Adipose tissue (tissue), 3 donors: ENCODE results near the gene ST3GAL4. TPM values are rescaled to one million over a fixed set of nuclear protein-coding genes. Genes with fewer than 3 reads are reported as not detected.
"Not testable (repeated sequence)": the region's sequence is repeated elsewhere in the genome, so short reads cannot be mapped to it uniquely, and the experiment has no call there.

Source experiments
- H3K27ac ChIP-seq: one replicate; pipeline ENCODE4 v1.5.1; 2013; ENCODE audit warnings: low read depth, low read length
- WGBS, 3 donors: extraction: QIAGEN DNeasy Blood & Tissue Kit; methylation state at CpG; one replicate each; pipeline ENCODE4 v1.1.7; 2013; 5-methylcytosine and 5-hydroxymethylcytosine counted together
- polyA plus RNA-seq, 3 donors: library from polyadenylated mRNA; stranded (reverse); fragments of 200-250 nt; gene quantifications; one replicate each; pipeline ENCODE4 v1.2.3, GENCODE V29; 2013
- donor health status: healthy with polysubstance abuse.
- donor health status: Bipolar disorder and iron deficiency.
- donor health status: healthy.

ST3GAL4 gene
- polyA plus RNA-seq, 3 donors = 7.5 to 42.1 (median 20.8) TPM

GRCh38 chr11:126394634-126395072 is 39.2 kb downstream of the ST3GAL4 start:
- 62 to 73% (median 67%) methylated on average over 5 to 7 of the region's 7 CpGs for WGBS, 3 donors
- not testable (repeated sequence) for H3K27ac ChIP-seq

- WGBS, 3 donors = 60 to 86% (median 74%) methylated on average over 8 to 9 of the region's 13 CpGs
- not testable (repeated sequence) for H3K27ac ChIP-seq
These were observed 40.3 kb downstream of the ST3GAL4 start for GRCh38 chr11:126395784-126396183.

- H3K27ac ChIP-seq = not testable (repeated sequence)
- WGBS, 3 donors = 77 to 88% (median 77%) methylated on average over 14 to 15 of the region's 15 CpGs
These were observed 40.8 kb downstream of the ST3GAL4 start for GRCh38 chr11:126396266-126396665.

GRCh38 chr11:126396965-126397364 is 41.5 kb downstream of the ST3GAL4 start:
- H3K27ac ChIP-seq = no peak overlapping the region
- 84 to 95% (median 92%) methylated on average over 4 of the region's 4 CpGs for WGBS, 3 donors

- whole genome bisulfite sequencing, 3 donors = 90 to 95% (median 91%) methylated on average over 4 of the region's 4 CpGs
These were observed 42.8 kb downstream of the ST3GAL4 start for GRCh38 chr11:126398296-126398695.

GRCh38 chr11:126398721-126399120 is 43.2 kb downstream of the ST3GAL4 start:
- 75 to 100% (median 86%) methylated on average over 1 of the region's 1 CpG for WGBS, 3 donors
- H3K27ac ChIP-seq = no peak overlapping the region

More at GRCh38 chr11:126398296-126398695, 42.8 kb downstream of the ST3GAL4 start:
- H3K27ac ChIP-seq = no peak overlapping the region

GRCh38 chr11:126400019-126400418 is 44.5 kb downstream of the ST3GAL4 start:
- H3K27ac ChIP-seq = no peak overlapping the region

- H3K27ac ChIP-seq = no peak overlapping the region
- 68 to 94% (median 82%) methylated on average over 6 of the region's 6 CpGs for WGBS, 3 donors
These were observed 45.0 kb downstream of the ST3GAL4 start for GRCh38 chr11:126400479-126400878.

GRCh38 chr11:126403022-126403581 is 47.6 kb downstream of the ST3GAL4 start:
- WGBS, 3 donors = 87 to 88% (median 88%) methylated on average over 15 of the region's 15 CpGs
- no peak overlapping the region for H3K27ac ChIP-seq

GRCh38 chr11:126403658-126404057 is 48.2 kb downstream of the ST3GAL4 start:
- 91 to 93% (median 91%) methylated on average over 8 of the region's 8 CpGs for WGBS, 3 donors
- no peak overlapping the region for H3K27ac ChIP-seq

- no peak overlapping the region for H3K27ac ChIP-seq
- WGBS, 3 donors = 89 to 93% (median 91%) methylated on average over 5 of the region's 5 CpGs
These were observed 48.9 kb downstream of the ST3GAL4 start for GRCh38 chr11:126404367-126404766.

- no peak overlapping the region for H3K27ac ChIP-seq
- WGBS, 3 donors = 89 to 92% (median 89%) methylated on average over 3 of the region's 3 CpGs
These were observed 49.9 kb downstream of the ST3GAL4 start for GRCh38 chr11:126405374-126405773.

GRCh38 chr11:126405906-126406305 is 50.4 kb downstream of the ST3GAL4 start:
- H3K27ac ChIP-seq = no peak overlapping the region
- WGBS, 3 donors = 82 to 89% (median 83%) methylated on average over 7 of the region's 7 CpGs

GRCh38 chr11:126406368-126406767 is 50.9 kb downstream of the ST3GAL4 start:
- 91 to 95% (median 95%) methylated on average over 8 of the region's 8 CpGs for WGBS, 3 donors
- H3K27ac ChIP-seq = no peak overlapping the region

GRCh38 chr11:126407101-126407521 is 51.6 kb downstream of the ST3GAL4 start:
- no peak overlapping the region for H3K27ac ChIP-seq
- WGBS, 3 donors = 68 to 93% (median 75%) methylated on average over 12 of the region's 12 CpGs

GRCh38 chr11:126407682-126408288 is 52.3 kb downstream of the ST3GAL4 start:
- no peak overlapping the region for H3K27ac ChIP-seq

GRCh38 chr11:126408496-126408895 is 53.0 kb downstream of the ST3GAL4 start:
- WGBS, 3 donors = 85 to 92% (median 86%) methylated on average over 12 of the region's 12 CpGs
- no peak overlapping the region for H3K27ac ChIP-seq

More at GRCh38 chr11:126407682-126408288, 52.3 kb downstream of the ST3GAL4 start:
- 88 to 95% (median 92%) methylated on average over 15 of the region's 15 CpGs for WGBS, 3 donors

GRCh38 chr11:126408901-126409619 is 53.6 kb downstream of the ST3GAL4 start:
- H3K27ac ChIP-seq = no peak overlapping the region
- 90 to 96% (median 94%) methylated on average over 12 of the region's 12 CpGs for WGBS, 3 donors

GRCh38 chr11:126409620-126409985 is 54.1 kb downstream of the ST3GAL4 start:
- WGBS, 3 donors = 71 to 74% (median 74%) methylated on average over 3 of the region's 3 CpGs
- H3K27ac ChIP-seq = no peak overlapping the region
